GM21723 (cell line): ENCODE measurements around the gene THAP11.
"Not testable (repeated sequence)": the region's sequence is repeated elsewhere in the genome, so short reads cannot be mapped to it uniquely, and the experiment has no call there.

Experiments used
- ATAC-seq: cut with Tn5 transposase; IDR thresholded peaks from one replicate; pipeline ENCODE4 v1.9.1; 2021; ENCODE audit warnings: mild to moderate bottlenecking, moderate library complexity; ENCODE audit not compliant: unreplicated experiment

The THAP11 gene

DNA sequence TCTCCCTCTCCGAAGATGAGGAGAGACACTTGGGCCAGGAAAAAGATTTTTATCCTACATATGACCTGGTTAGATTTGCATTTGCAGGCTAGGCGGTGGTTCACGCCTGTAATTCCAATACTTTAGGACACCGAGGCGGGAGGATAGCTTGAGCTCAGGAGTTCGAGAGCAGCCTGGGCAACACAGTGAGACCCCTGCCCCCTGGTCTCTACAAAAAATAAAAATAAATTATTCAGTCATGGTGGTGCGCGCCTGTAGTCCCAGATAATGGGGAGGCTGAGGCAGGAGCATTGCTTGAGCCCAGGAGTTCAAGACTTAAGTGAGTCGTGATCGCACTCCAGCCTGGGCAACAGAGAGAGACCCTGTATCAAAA is 7.9 kb upstream of the THAP11 start:
- no peak for ATAC-seq

DNA sequence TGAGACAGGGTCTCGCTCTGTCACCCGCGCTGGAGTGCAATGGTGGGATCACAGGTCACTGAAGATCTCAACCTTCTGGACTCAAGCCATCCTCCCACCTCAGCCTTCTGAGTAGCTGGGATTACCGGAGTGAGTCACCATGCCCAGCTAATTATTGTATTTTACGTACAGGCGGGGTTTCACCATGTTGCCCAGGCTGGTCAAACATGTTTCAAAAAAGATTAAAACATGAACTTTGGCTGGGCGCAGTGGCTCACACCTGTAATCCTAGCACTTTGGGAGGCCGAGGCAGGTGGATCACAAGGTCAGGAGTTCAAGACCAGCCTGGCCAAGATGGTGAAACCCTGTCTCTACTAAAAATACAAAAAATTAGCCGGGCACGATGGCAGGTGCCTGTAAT is 4.9 kb upstream of the THAP11 start:
- not testable (repeated sequence) for ATAC-seq

DNA sequence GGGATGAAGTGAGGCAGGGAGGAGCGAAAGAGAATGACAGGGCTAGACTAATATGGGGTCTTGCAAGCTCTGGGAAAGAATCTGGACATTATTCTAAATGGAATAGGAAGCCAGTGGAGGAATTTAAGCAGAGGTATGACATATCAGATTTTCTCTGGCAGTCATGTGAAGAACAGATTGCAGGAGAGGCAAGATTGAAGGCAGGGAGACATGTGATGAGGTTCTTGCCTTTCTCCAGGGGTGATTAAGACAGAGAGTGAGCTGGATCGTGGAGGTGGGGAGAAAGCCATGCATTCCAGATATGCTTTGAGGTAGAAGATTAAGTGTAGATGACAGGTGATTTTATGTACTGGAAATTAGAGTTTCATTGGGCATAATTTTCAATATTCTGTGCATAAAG is 4.3 kb upstream of the THAP11 start:
- no peak for ATAC-seq

DNA sequence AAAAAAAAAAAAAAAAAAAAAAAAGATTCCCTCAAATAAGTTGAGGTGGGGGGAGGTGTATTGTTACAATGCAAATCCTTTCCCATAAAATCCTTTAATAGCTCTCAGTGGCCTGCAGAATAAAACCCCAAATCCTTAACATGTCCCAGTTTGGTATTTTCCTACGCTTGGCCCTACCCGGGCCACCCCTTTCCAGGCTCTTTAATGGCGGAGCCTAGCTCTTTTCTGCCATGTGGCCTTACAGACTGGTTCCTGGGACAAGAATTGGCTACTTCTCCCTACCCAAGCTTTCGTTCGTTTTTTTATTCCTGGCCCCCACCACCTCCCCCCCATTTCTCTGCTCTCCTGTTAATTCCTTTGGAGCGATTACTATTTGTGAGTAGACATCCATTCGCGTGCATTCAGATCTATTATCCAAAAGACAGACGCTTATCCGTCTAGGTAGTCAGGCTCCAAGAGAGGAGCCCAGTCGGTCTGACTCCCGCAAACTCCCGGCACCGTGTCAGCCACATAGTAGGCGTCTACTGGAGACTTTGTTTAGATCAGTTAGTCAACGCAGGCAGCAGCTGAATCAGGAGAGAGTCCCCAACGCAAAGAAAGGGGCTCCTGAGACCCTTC is 813 bp upstream of the THAP11 start:
- ATAC-seq: no peak

DNA sequence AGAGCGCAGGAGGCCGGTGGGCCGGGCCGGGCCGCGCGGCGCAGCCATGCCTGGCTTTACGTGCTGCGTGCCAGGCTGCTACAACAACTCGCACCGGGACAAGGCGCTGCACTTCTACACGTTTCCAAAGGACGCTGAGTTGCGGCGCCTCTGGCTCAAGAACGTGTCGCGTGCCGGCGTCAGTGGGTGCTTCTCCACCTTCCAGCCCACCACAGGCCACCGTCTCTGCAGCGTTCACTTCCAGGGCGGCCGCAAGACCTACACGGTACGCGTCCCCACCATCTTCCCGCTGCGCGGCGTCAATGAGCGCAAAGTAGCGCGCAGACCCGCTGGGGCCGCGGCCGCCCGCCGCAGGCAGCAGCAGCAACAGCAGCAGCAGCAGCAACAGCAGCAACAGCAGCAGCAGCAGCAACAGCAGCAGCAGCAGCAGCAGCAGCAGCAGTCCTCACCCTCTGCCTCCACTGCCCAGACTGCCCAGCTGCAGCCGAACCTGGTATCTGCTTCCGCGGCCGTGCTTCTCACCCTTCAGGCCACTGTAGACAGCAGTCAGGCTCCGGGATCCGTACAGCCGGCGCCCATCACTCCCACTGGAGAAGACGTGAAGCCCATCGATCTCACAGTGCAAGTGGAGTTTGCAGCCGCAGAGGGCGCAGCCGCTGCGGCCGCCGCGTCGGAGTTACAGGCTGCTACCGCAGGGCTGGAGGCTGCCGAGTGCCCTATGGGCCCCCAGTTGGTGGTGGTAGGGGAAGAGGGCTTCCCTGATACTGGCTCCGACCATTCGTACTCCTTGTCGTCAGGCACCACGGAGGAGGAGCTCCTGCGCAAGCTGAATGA is 606 bp downstream of the THAP11 start:
- peak; percentile 13 for ATAC-seq

DNA sequence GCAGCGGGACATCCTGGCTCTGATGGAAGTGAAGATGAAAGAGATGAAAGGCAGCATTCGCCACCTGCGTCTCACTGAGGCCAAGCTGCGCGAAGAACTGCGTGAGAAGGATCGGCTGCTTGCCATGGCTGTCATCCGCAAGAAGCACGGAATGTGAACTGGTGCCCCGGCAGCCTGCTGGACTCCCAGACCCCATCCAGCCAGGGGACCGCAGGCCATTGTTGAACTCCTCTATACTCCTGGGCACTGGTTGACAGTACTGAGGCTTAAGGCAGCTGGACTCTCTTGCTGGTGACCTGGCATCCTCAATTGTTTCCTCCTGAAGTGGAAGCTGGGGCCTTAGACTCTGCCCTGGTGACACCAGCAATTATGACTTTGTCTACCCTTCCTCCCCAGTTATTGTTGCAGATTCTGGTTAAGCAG is 1.2 kb downstream of the THAP11 start:
- no peak for ATAC-seq

DNA sequence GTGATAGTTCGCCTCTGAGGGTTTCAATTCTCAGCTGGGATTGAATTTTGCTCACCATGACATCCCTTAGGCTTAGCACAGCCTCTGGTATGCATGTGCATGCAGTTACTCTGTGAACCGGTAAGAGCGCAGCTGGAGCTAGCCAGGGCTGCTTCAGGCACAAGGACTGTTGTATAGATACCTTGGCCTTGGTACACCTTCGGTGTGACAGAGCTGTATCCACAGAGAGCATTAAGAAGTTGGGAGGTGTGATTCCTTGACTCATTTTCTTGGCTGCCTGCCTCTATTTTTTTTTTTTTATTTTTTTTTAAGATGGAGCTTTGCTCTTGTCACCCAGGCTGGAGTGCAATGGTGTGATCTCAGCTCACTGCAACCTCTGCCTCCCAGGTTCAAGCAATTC is 2.4 kb downstream of the THAP11 start:
- ATAC-seq: no peak

DNA sequence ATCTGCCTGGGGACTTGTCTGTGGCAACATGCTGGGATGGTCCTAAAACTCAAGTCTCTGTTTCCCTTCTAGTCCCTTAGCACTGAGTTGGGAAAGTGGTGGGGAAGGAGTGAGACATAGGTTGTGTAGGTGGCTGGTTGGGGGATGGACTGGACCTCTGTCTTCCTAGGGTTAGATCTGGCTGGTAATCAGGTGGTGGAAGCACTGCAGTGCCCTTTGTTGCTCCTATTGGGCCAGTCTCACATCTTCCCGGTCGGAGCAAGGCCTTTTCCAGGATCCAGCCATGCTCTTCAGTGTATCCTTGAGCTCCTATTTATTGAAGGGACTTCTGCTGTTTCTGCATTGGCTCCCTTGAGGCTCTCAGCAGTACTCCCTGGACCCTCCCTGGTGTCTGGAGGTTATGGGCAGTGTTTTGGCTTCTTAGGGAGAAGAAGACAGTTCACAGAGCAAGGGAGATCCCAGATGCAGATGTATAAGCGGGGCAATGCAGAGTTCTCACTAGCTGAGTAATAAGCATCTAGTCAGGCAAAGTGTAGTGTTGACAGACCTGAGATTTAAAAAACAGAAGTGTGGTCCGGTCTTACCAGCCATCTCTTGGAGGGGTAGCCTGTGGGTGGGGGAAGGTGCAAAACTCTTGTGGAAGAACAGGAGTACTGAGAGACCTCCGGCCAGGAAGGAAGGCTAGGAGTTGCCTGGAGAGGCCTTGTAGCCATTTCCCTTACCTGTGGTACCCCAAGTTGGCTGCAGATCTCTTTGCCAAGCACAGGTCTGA is 3.4 kb downstream of the THAP11 start:
- ATAC-seq: no peak

DNA sequence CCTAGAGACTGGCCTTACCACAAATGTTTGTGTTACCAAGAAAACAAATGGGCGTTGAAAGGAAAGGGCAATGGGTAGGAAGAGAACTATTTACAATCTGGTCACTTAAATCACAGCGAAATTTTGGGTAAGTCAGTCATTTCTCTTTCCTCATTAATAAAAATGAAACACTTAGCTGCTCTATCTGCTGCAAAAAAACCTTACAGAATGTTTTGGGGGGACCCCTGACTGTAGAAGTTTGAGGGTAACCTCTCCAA is 3.9 kb downstream of the THAP11 start:
- no peak for ATAC-seq

DNA sequence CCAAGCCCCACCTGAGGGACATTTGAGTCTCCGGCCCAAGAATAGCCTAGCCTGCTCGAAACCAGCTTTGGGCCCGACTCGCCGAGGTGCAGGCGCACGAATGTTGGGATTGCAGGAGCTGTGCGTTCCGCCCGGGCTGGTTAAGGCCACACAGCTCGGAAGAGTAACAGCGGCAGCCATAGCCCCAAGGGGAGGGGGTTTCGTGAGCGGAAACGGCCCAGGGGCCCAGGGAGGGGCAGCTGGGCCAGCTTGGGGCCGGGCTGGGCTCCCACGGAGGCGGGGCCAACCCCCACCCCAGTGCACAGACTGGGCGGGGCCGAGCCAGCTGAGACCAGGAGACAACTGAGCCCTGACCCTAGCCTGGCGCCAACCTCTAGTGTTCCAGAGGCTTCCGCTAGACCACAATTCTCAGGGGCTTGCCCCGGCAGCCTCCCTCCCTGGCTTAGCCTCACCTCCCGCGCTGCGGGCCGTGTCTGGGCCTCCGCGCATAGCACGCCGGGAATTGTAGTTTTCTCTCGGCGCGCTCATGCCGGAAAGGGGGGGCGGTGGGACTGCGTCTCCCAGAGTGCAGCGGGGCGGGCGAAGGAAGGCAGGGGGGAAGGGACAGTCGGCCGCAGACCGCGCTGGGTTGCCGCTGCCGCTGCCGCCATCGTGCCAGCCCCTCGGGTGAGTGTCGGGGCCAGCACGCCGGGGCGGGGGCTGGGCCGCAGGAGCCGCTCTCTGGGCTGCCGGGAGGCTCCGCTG is 4.4 kb downstream of the THAP11 start, which contains the start of gene NUTF2:
TSS of gene NUTF2 (plus strand) at position 614 of the 744 bp plus-strand sequence. CDS start 18,198 bp downstream, outside the sequence.
- peak; percentile 58 for ATAC-seq

DNA sequence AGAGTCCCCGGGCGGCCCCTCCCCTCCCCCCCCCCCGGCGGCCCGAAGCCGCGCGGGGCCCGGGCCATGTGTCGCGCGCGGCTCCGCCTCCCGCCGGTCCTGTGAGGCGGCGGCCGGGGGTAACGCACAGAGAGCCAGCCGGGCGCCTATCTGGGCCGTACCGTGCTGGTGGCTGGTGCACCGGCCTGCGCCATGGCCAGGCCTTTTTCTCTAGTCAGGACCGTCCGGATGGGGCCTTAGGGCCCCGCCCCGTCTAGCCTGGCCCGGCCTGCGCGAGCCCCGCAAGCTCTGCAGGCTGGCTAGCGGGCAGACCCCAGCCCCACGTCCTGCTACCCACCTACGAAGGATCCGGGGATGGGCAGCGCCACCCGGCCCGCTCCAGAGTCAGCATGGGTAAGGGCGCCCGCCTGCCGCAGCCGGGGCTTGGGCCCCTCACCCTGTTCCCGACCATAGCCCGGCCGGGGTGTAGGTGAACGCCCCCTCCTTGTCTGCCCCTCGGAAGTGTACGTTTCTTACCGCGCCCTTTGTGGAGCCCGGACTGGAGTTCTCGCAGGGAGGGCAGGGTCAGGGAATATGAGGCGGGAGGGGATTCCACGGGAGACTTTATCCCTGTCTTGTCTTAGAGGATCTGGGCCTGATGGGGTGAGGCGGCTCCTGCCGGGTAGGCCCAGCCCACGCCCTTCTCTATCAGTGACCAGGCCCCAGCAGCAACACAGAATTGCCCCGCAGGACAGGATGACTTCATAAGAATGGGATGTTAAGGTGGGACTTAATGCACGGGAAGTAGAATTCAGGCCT is 5.1 kb downstream of the THAP11 start, which contains the start of gene CENPT:
TSS of gene CENPT (minus strand) at position 630 of the 798 bp plus-strand sequence. CDS start 13,834 bp downstream, outside the sequence.
- ATAC-seq: peak; percentile 44

DNA sequence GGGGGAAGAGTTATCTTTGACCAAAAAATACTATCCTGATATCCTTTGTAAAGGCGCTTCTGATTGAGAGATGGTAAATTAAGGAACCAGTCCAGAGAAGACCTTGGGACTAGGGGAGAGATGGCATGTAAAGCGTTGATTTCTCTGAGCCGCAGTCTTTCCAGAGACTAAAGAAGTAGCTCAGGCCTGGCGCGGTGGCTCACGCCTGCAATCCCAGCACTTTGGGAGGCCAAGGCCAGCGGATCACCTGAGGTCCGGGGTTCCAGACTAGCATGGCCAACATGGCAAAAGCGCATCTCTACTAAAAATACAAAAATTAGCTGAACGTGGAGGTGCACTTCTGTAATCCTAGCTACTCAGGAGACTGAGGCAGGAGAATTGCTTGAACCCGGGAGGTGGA is 6.0 kb downstream of the THAP11 start:
- no peak for ATAC-seq

DNA sequence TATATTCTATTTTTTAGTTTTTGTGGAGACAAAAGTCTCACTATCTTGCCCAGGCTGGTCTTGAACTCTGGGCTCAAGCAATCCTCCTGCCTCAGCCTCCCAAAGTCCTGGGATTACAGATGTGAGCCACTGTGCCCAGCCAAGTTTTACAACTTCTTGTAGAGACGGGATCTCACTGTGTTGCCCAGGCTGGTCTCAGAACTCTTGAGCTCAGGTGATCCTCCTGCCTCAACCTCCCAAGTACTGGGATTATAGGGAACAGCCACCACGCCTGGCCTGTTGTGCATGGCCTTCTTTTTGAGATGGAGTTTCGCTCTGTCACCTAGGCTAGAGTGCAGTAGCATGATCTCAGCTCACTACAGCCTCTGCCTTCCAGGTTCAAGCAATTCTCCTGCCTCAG is 11.6 kb downstream of the THAP11 start:
- ATAC-seq: no peak

DNA sequence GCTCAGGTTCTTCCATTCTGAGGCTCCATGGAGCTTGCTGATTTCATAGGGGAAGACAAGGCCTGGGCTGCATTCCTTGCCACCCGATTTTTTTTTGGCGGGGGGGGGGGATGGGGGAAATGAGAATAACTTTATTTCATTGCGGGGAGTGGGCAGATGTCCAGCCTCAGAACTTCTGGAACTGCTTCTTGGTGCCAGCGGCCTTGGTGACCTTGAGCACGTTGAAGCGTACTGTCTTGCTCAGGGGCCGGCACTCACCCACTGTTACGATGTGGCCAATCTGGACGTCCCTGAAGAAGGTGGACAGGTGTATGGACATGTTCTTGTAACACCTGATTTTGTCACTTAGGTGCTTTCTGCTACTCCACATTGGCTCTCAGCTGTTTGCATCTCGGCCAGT is 13.7 kb downstream of the THAP11 start:
- ATAC-seq: no peak

DNA sequence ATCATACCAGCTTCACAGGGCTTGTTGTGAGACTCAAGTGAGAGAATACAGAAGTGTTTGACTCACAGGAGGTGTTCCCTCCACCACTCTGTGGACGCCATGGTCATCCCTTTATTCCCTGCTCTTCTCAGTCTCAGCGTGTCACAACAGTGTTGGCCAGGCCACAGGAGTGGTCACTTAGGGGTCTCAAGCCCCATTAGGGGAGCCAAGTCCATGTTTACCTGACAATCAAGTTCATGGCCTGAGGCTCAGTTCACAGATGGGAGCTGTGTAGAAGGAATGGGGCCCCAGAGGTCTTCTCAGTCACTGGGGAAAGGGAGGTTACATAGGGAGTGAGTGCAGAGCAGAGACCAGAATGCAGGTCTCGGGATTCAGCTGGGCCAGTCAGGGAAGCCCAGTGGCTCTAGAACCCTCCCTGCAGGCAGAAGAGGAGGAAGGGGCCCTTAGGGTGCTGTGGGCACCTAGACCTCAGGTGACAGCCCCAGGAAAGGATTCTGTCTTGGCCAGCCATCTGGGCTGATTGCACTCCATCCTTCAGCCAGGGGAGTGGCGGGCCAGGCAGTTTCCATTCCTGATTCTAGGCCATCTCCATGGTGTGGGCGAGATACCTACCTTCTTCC is 14.9 kb downstream of the THAP11 start:
- no peak for ATAC-seq

DNA sequence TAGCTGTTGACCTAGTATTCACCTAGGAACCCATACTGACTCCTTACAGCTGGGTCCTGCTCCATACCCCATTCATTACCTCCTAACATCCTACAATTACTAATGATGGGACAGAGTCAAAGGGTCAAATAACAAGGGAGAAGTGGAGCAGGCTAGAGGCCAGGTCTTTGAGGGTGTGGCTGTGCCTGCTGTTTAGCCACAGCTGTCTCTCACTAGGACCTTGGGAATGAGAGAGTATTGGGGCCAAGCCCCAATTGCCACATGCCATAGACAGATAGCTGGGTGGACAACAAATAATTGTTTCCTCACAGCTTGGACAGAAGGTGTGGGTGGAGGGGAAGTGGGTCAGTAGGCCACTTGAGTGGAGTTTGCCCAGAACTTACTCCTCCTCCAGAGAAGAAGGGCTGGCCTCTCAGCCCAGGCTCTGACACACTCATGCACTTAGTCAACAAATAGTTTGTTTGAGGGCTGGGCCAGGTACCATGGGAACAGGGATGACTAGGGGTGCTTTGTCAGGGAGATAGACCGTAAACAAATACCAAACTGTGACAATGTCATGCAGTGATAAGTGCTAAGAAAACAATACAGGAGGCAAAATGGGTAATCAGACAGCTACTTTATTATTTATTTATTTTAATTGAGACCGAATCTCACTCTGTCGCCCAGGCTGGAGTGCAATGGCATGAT is 15.6 kb downstream of the THAP11 start:
- no peak for ATAC-seq

DNA sequence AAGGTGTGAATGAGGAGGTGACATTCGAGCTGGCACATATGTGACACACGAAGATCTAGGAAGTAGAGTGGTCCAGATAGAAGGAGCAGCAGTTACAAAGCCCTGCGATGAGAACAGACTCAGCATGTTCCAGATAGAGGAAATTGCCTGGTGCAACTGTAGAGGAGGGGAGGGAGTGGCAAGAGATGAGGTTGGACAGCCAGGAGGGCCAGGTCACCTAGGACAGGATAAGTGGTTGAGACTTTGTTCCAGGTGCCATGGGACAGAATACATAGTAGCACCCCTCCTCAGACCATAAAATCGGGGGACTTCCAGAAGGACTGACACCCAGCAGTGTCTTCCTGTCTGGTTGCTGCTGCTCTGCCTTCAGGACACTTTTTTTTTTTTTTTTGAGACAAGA is 16.4 kb downstream of the THAP11 start:
- ATAC-seq: no peak

DNA sequence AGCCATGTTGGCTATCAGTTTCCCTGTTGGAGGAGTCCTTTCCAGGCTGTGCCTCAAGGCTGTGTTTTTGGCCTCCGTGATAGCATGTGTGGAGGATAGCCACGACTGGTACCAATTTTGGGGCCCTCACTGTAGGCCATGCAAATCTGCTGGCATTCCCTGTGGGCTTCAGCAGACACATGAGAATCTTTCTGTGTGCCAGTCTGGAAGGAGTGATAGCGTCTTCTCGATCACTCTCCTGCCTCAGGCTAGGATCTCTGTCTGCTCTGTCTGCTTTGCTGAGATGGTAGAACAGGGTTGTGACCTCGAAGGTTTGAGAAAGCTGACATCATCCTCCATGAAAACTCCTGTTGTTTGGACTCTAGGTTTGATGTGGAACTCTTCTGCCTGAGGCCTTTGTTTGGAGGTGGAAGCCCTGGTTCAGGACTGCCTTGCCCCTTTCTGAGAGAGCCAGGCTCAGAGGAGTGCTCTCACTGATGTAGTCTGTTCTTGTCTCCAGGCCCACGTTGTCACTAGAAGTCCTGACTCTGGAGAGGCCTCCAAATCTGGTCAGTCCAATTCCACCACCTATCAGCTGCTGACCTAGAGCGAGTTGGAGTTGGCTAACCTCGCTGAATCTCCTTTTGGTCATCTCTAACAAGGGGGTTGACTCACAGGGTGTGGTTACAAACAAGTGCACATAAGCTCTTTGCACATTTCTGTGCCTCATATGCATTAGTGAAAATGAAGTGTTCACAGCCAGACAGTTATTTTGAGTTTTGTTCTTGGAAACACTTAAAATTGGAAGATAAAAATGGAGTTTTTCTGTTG is 18.7 kb downstream of the THAP11 start:
- ATAC-seq: no peak
